K562 (cell line): Measurements from ENCODE around the gene TMPRSS5. TPM values are rescaled to one million over a fixed set of nuclear protein-coding genes. Genes with fewer than 3 reads are reported as not detected.

Experiments used
- BCOR ChIP-seq: fragments of 450-650 bp; IDR thresholded peaks from 2 replicates; pipeline ENCODE4 v1.6.1; 2016
- COPS2 ChIP-seq: fragments of 450-650 bp; conservative IDR thresholded peaks from 2 replicates; pipeline ENCODE4 v1.6.1; 2016; ENCODE audit warnings: mild to moderate bottlenecking, moderate library complexity
- CTCFL ChIP-seq: IDR thresholded peaks from 2 replicates; pipeline ENCODE4 v1.6.1; 2011; ENCODE audit warnings: borderline replicate concordance, low read depth, mild to moderate bottlenecking, moderate library complexity, low read length; ENCODE audit not compliant: insufficient read depth, poor library complexity, severe bottlenecking
- ELF2 ChIP-seq: fragments of 250-450 bp; sonication (Bioruptor Pico); IDR thresholded peaks from 2 replicates; pipeline ENCODE4 v1.5.0; 2021; ENCODE audit warnings: mild to moderate bottlenecking
- FOXA3 ChIP-seq, 2 experiments: fragments of 450-650 bp in 1 of 2; sonication (generic) in 1 of 2; formaldehyde crosslinking; IDR thresholded peaks in 1 of 2; conservative IDR thresholded peaks in 1 of 2; 2 replicates each; pipeline versions ENCODE4 v1.4.0 to v1.8.0; 2020 to 2022; ENCODE audit warnings: mild to moderate bottlenecking in 2 of 2, missing genetic modification reagents in 1 of 2
- FOXK2 ChIP-seq, 2 experiments: fragments of 450-650 bp; IDR thresholded peaks in 1 of 2; conservative IDR thresholded peaks in 1 of 2; 2 replicates each; pipeline ENCODE4 v1.6.1; 2016; ENCODE audit warnings: low read depth in 2 of 2, mild to moderate bottlenecking in 1 of 2
- GTF2B ChIP-seq: IDR thresholded peaks from 2 replicates; pipeline ENCODE4 v1.6.1; 2011; ENCODE audit not compliant: insufficient read length; ENCODE audit errors: extremely low read depth
- MTA2 ChIP-seq: fragments of 450-650 bp; IDR thresholded peaks from 2 replicates; pipeline ENCODE4 v1.6.1; 2016; ENCODE audit warnings: low read depth
- PCBP2 ChIP-seq: fragments of 200-400 bp; formaldehyde crosslinking; IDR thresholded peaks from 2 replicates; pipeline ENCODE4 v1.6.1; 2018; ENCODE audit warnings: low read length, low read depth, mild to moderate bottlenecking, moderate library complexity; ENCODE audit not compliant: poor library complexity, severe bottlenecking
- SIN3B ChIP-seq: fragments of 450-650 bp; IDR thresholded peaks from 2 replicates; pipeline ENCODE4 v1.6.1; 2017; ENCODE audit warnings: low read depth, mild to moderate bottlenecking, moderate library complexity
- TRIM25 ChIP-seq: fragments of 450-650 bp; IDR thresholded peaks from 2 replicates; pipeline ENCODE4 v1.7.0; 2016; ENCODE audit warnings: borderline replicate concordance
- YBX1 ChIP-seq: fragments of 450-650 bp; IDR thresholded peaks from 2 replicates; pipeline ENCODE4 v1.7.1; 2016; ENCODE audit warnings: mild to moderate bottlenecking
- ZNF407 ChIP-seq: fragments of 450-650 bp; IDR thresholded peaks from 2 replicates; pipeline ENCODE4 v1.6.1; 2016; ENCODE audit warnings: low read depth
- polyA plus RNA-seq, 8 experiments: library from polyadenylated mRNA; depleted of rRNA in 4 of 8; stranded (reverse) in 5 of 8; unstranded in 3 of 8; fragments of >200 nt; fragmentation: Nextera tagmentation in 2 of 8; fragmentation: Illumina TruSeq in 1 of 8; extraction: Ambion mirVana in 2 of 8; extraction: Trizol in 1 of 8; gene quantifications; 2 replicates each; pipeline versions ENCODE4 v1.2.1 to v1.2.3, GENCODE V29; 2011 to 2014; ENCODE audit warnings: inconsistent platforms in 1 of 8, missing spikeins in 1 of 8
- total RNA-seq, 7 experiments: library from RNA; depleted of rRNA in 6 of 7; stranded (reverse); fragments of >200 nt in 6 of 7; fragmentation: Illumina TruSeq in 2 of 7; extraction: Trizol in 2 of 7; gene quantifications; 2 replicates each; pipeline versions ENCODE4 v1.2.1 to v1.2.3, GENCODE V29; 2011 to 2021; ENCODE audit warnings: low replicate concordance in 1 of 7

Gene TMPRSS5
- total and polyA plus RNA-seq, 9 of the 15 experiments (the other 6 are each of a cell fraction or from before 2014, with no cell fraction given): 0.07 to 0.49 (median 0.17) TPM; not detected in 1

GRCh38 chr11:113664069-113664980 lies 41.8 kb downstream of the TMPRSS5 start (continued):
- TF ChIP-seq BCOR (no peak), ELF2 (no peak), PCBP2 (no peak), TRIM25 (no peak), MTA2 (no peak), YBX1 (no peak), CTCFL (no peak), SIN3B (no peak), COPS2 (no peak), ZNF407 (no peak), FOXK2 (conservative IDR thresholded peaks at IDR 0.05 in 1 of 2, IDR thresholded peaks at IDR 0.05 in 1 of 2; ENCODE audit: low read depth in 2 of 2) (no peak), FOXA3 (CRISPR knock-in tag; conservative IDR thresholded peaks at IDR 0.05 in 1 of 2, IDR thresholded peaks at IDR 0.05 in 1 of 2) (no peak), GTF2B (no peak)
